Measurements from ENCODE around the gene CAMK2G.

DNA sequence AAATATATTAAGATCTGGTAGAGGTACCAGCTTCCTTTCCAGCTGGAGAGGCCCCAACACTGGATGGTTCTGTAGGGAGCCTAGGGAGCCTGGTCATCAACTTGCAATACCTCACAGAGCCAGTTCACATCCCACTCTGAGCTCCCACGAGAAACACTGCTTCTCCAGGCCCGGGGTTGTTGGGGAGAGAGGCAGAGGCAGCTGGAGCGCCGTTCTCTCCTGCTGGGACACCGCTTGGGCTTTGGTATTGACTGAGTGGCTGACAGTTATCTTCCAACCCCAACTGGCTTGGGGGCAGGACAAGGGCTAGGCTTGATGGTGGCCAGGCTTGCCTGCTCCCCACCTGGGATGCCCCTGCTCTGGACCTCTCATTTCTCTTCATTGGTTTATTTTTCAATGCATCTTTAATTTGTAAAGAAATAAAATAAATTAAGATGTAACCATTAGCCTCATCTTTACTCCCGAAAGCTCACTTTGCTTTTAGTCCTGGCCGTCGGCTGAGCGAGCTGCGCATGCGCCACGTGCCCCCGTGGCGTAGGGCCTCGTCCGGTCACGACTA lies 102.6 kb downstream of the CAMK2G start:
- TF ChIP-seq, protein P1, sequence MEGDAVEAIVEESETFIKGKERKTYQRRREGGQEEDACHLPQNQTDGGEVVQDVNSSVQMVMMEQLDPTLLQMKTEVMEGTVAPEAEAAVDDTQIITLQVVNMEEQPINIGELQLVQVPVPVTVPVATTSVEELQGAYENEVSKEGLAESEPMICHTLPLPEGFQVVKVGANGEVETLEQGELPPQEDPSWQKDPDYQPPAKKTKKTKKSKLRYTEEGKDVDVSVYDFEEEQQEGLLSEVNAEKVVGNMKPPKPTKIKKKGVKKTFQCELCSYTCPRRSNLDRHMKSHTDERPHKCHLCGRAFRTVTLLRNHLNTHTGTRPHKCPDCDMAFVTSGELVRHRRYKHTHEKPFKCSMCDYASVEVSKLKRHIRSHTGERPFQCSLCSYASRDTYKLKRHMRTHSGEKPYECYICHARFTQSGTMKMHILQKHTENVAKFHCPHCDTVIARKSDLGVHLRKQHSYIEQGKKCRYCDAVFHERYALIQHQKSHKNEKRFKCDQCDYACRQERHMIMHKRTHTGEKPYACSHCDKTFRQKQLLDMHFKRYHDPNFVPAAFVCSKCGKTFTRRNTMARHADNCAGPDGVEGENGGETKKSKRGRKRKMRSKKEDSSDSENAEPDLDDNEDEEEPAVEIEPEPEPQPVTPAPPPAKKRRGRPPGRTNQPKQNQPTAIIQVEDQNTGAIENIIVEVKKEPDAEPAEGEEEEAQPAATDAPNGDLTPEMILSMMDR (conservative IDR thresholded peaks at IDR 0.05; ENCODE audit: low read length): no peak
- TF ChIP-seq EZH2phosphoT487 (IDR thresholded peaks at IDR 0.05; ENCODE audit: borderline replicate concordance, low read depth, low read length): no peak
